Panc1 (cell line): Measurements from ENCODE around the gene INSIG2. TPM values are rescaled to one million over a fixed set of nuclear protein-coding genes. Genes with fewer than 3 reads are reported as not detected.

ENCODE experiments used
- ATAC-seq: fragments of 200-7000 bp; cut with Tn5 transposase; 2 replicates; pipeline ENCODE4 v1.9.1; 2020; ENCODE audit warnings: mild to moderate bottlenecking, moderate library complexity
- BruUV-seq: library from RNA; stranded (reverse); fragments of 400-500 nt; replicated peaks from 2 replicates; lab custom pipeline; 2021; lab: Mats Ljungman, UMichigan
- CTCF ChIA-PET: fragments of 300-600 bp; sonication (Branson Sonifier 250); formaldehyde crosslinking; loops from one replicate; lab custom pipeline; 2022; ENCODE audit warnings: antibody characterized with exemption; lab: Charles Lee
- POLR2A ChIA-PET: fragments of 300-600 bp; sonication (Branson Sonifier 250); formaldehyde crosslinking; loops from one replicate; lab custom pipeline; 2022; ENCODE audit warnings: antibody characterized with exemption; lab: Charles Lee
- DNase-seq: peaks from one replicate; pipeline ENCODE4 v3.0.0-alpha.2; 2010; ENCODE audit warnings: low read depth, low spot score
- H3K27ac ChIP-seq: 2 replicates; pipeline ENCODE4 v1.5.1; 2011; ENCODE audit warnings: mild to moderate bottlenecking, low read length, inconsistent platforms
- H3K27me3 ChIP-seq: fragments of 200-500 bp; sonication (Bioruptor generic); 2 replicates; pipeline ENCODE4 v1.6.0; 2014; ENCODE audit warnings: low read length, inconsistent platforms; ENCODE audit not compliant: control insufficient read depth, insufficient read depth
- H3K36me3 ChIP-seq: fragments of 200-500 bp; sonication (Bioruptor generic); 2 replicates; pipeline ENCODE4 v1.5.1; 2014; ENCODE audit warnings: inconsistent platforms, mild to moderate bottlenecking, low read length, moderate library complexity; ENCODE audit not compliant: control insufficient read depth, insufficient read depth
- H3K4me1 ChIP-seq: 2 replicates; pipeline ENCODE4 v1.5.1; 2011; ENCODE audit warnings: inconsistent platforms, mild to moderate bottlenecking, low read length, moderate library complexity; ENCODE audit not compliant: control insufficient read depth, insufficient read depth
- H3K4me3 ChIP-seq, 2 experiments: 2 replicates each; pipeline ENCODE4 v1.5.1; 2011 to 2012; ENCODE audit warnings: low read depth in 2 of 2, low read length in 2 of 2, mild to moderate bottlenecking in 2 of 2, inconsistent platforms in 1 of 2, moderate library complexity in 1 of 2
- H3K9me3 ChIP-seq: fragments of 200-500 bp; sonication (Bioruptor generic); 2 replicates; pipeline ENCODE4 v1.5.1; 2014; ENCODE audit warnings: low read depth, mild to moderate bottlenecking, inconsistent platforms, low read length, moderate library complexity; ENCODE audit not compliant: control insufficient read depth, insufficient read depth
- POLR2AphosphoS5 ChIP-seq: IDR thresholded peaks from 2 replicates; pipeline ENCODE4 v1.6.1; 2012; ENCODE audit warnings: mild to moderate bottlenecking, low read depth, low read length, moderate library complexity
- SIN3A ChIP-seq: IDR thresholded peaks from 2 replicates; pipeline ENCODE4 v1.6.1; 2012; ENCODE audit warnings: low read depth, mild to moderate bottlenecking, low read length, moderate library complexity, borderline replicate concordance; ENCODE audit not compliant: insufficient read depth
- TCF7L2 ChIP-seq: IDR thresholded peaks from 2 replicates; pipeline ENCODE4 v1.6.1; 2011; ENCODE audit warnings: mild to moderate bottlenecking, low read depth, low read length, inconsistent platforms
- in situ Hi-C: cut with HindIII; loops from 2 replicates; pipeline ENCODE4 v1.10.0; 2016; ENCODE audit warnings: low sequenced_read_pairs, low pct_unique_long_range_greater_than_20kb
- intact Hi-C: fragments of 100-400 bp; cut with micrococcal nuclease; formaldehyde crosslinking; loops from one replicate; pipeline ENCODE4 v1.10.0; 2022; ENCODE audit not compliant: unreplicated experiment
- total RNA-seq: library from RNA; stranded (reverse); gene quantifications from one replicate; pipeline ENCODE4 v1.2.1, GENCODE V29; 2021; ENCODE audit not compliant: unreplicated experiment
- TF ChIP-seq, protein P1 (sequence below), 2 experiments: IDR thresholded peaks; 2 replicates each; pipeline ENCODE4 v1.6.1; 2011 to 2012; ENCODE audit warnings: low read depth in 2 of 2, control low read depth in 1 of 2, low read length in 1 of 2, mild to moderate bottlenecking in 1 of 2, moderate library complexity in 1 of 2; ENCODE audit not compliant: insufficient read depth in 1 of 2
- TF ChIP-seq, protein P2 (sequence below): fragments of 450-650 bp; IDR thresholded peaks from 2 replicates; pipeline ENCODE4 v1.5.1; 2017; ENCODE audit warnings: mild to moderate bottlenecking

Gene INSIG2
- total RNA-seq, 1 experiment from 2014 or later = 9.9 TPM

DNA sequence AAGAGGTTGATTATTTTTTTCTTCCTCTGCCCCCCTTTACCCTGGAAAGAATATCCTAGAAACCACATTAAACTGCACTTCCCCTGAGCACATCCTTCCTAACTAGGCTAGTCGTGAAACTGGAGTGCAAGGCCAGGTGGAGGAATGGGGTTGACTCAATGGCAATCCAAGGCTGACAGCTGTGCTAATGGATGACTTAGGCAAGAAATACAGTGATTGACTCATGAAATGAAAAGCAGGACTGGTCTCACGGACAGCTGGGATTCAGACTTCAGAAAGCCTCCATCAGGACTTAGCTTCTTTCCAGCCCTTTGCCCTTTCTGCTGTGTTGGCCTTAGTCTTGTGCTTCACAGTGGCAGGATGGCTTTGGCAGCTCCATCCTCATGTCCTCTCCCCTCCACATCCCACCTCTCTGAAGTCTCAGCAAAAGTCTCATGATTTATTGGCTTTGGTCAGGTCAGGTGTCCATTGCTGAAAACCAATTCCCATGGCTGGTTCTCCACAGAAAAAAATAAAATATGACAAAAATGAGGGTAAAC lies 33.8 kb downstream of the INSIG2 start:
- H3K4me1 ChIP-seq = no peaks in the 10 kb centered on the region
- ChIA-PET POLR2A (no interaction called here), CTCF (no interaction called here)
- intact Hi-C loops (no loop called here), in situ Hi-C loops (no loop called here)
- no TSS peak for BruUV-seq
- no peak overlapping the region for H3K27ac ChIP-seq
- DNase-seq (no peak), ATAC-seq (no peak)
- H3K9me3 ChIP-seq = no peaks in the 10 kb centered on the region
- no peak for TF ChIP-seq TCF7L2
- no peak for TF ChIP-seq SIN3A
- TF ChIP-seq, protein P1, sequence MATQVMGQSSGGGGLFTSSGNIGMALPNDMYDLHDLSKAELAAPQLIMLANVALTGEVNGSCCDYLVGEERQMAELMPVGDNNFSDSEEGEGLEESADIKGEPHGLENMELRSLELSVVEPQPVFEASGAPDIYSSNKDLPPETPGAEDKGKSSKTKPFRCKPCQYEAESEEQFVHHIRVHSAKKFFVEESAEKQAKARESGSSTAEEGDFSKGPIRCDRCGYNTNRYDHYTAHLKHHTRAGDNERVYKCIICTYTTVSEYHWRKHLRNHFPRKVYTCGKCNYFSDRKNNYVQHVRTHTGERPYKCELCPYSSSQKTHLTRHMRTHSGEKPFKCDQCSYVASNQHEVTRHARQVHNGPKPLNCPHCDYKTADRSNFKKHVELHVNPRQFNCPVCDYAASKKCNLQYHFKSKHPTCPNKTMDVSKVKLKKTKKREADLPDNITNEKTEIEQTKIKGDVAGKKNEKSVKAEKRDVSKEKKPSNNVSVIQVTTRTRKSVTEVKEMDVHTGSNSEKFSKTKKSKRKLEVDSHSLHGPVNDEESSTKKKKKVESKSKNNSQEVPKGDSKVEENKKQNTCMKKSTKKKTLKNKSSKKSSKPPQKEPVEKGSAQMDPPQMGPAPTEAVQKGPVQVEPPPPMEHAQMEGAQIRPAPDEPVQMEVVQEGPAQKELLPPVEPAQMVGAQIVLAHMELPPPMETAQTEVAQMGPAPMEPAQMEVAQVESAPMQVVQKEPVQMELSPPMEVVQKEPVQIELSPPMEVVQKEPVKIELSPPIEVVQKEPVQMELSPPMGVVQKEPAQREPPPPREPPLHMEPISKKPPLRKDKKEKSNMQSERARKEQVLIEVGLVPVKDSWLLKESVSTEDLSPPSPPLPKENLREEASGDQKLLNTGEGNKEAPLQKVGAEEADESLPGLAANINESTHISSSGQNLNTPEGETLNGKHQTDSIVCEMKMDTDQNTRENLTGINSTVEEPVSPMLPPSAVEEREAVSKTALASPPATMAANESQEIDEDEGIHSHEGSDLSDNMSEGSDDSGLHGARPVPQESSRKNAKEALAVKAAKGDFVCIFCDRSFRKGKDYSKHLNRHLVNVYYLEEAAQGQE (IDR thresholded peaks at IDR 0.05; ENCODE audit: insufficient read depth in 1 of 2, low read depth in 2 of 2, low read length in 1 of 2) = no peak
- TF ChIP-seq, protein P2, sequence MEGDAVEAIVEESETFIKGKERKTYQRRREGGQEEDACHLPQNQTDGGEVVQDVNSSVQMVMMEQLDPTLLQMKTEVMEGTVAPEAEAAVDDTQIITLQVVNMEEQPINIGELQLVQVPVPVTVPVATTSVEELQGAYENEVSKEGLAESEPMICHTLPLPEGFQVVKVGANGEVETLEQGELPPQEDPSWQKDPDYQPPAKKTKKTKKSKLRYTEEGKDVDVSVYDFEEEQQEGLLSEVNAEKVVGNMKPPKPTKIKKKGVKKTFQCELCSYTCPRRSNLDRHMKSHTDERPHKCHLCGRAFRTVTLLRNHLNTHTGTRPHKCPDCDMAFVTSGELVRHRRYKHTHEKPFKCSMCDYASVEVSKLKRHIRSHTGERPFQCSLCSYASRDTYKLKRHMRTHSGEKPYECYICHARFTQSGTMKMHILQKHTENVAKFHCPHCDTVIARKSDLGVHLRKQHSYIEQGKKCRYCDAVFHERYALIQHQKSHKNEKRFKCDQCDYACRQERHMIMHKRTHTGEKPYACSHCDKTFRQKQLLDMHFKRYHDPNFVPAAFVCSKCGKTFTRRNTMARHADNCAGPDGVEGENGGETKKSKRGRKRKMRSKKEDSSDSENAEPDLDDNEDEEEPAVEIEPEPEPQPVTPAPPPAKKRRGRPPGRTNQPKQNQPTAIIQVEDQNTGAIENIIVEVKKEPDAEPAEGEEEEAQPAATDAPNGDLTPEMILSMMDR = no peak
- no peak for TF ChIP-seq POLR2AphosphoS5
- H3K27me3 ChIP-seq = 0 out of 2 replicates have a peak, but pooled peaks cover 2% of the 10 kb centered on the region
- H3K36me3 ChIP-seq = no peaks in the 10 kb centered on the region
- H3K4me3 ChIP-seq = no peak overlapping the region

DNA sequence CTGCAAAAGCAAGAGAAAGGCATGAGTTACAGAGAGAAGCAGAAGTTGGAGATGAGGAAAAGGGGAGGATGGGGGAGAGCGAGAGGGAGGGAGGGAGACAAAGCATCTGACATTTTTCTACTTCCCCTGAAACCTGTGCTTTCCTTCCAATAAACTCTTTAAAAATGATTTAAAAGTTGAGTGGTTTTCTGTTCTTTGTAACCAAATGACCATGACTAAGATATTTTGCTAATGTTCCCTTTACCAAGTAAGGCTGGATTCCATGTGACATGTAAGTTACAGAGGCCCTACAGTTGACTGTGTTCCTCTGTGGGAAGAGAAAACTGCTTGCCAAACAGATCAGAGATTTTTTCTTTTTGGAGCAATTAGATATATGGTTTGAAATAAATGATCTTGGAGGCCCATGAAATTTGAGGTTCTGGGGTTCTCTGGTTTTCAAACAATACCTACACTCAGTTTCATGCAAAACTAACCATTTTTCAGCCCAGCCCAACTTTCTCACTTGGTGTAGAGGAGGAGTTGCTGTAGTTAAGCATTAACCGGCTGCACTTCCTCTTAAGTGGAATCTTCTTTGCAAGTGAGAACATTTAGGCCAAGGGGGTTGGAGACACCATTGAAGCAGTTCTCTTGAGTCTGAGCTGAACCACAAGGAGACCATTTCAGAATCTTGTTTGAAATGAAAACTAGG lies 34.5 kb downstream of the INSIG2 start:
- TF ChIP-seq, protein P1 (IDR thresholded peaks at IDR 0.05; ENCODE audit: insufficient read depth in 1 of 2, low read depth in 2 of 2, low read length in 1 of 2) = no peak
- TF ChIP-seq POLR2AphosphoS5 (no peak), SIN3A (no peak), TCF7L2 (no peak)
- TF ChIP-seq, protein P2 = no peak
- H3K4me3 ChIP-seq = no peak overlapping the region
- no peak overlapping the region for H3K27ac ChIP-seq
- DNase-seq (no peak), ATAC-seq (no peak)
- H3K4me1 ChIP-seq = no peaks in the 10 kb centered on the region
- no TSS peak for BruUV-seq
- intact Hi-C loops = no loop called here
- ChIA-PET CTCF (no interaction called here), POLR2A (no interaction called here)
- in situ Hi-C loops = no loop called here
- H3K9me3 ChIP-seq = no peaks in the 10 kb centered on the region
- no peaks in the 10 kb centered on the region for H3K36me3 ChIP-seq
- H3K27me3 ChIP-seq = 0 out of 2 replicates have a peak, but pooled peaks cover 2% of the 10 kb centered on the region
